ENCODE results near the gene ZNF205. TPM values are rescaled to one million over a fixed set of nuclear protein-coding genes. Genes with fewer than 3 reads are reported as not detected.
"Not testable (repeated sequence)": the region's sequence is repeated elsewhere in the genome, so short reads cannot be mapped to it uniquely, and the experiment has no call there.

ZNF205 gene
- total RNA-seq, 1 experiment from 2014 or later = 21.3 TPM

- DNase-seq (ENCODE audit: low spot score) = peak; percentile 97
- in situ Hi-C loops (cut with HindIII; ENCODE audit: low sequenced_read_pairs) = no loop called here
Measured at GRCh38 chr16:3123986-3124886, 11.8 kb downstream of the ZNF205 start.

GRCh38 chr16:3127745-3128144 lies 15.4 kb downstream of the ZNF205 start:
- in situ Hi-C loops (cut with HindIII; ENCODE audit: low sequenced_read_pairs) = no loop called here
- peak; percentile 84 for DNase-seq (ENCODE audit: low spot score)

GRCh38 chr16:3129137-3130131 lies 17.0 kb downstream of the ZNF205 start:
- in situ Hi-C loops (cut with HindIII; ENCODE audit: low sequenced_read_pairs) = no loop called here
- DNase-seq (ENCODE audit: low spot score) = peak; percentile 95

GRCh38 chr16:3131755-3132377 lies 19.5 kb downstream of the ZNF205 start:
- in situ Hi-C loops (cut with HindIII; ENCODE audit: low sequenced_read_pairs) = no loop called here
- DNase-seq (ENCODE audit: low spot score) = no peak

GRCh38 chr16:3133844-3134243 lies 21.5 kb downstream of the ZNF205 start:
- in situ Hi-C loops (cut with HindIII; ENCODE audit: low sequenced_read_pairs) = no loop called here
- DNase-seq (ENCODE audit: low spot score) = no peak

GRCh38 chr16:3134338-3135125 lies 22.1 kb downstream of the ZNF205 start, which contains the start of gene ZNF213:
Gene ZNF213 (plus strand): TSS chr16:3135029. CDS start chr16:3137281, 2,252 bp downstream.
- in situ Hi-C loops (cut with HindIII; ENCODE audit: low sequenced_read_pairs) = no loop called here
- DNase-seq (ENCODE audit: low spot score) = peak; percentile 99

GRCh38 chr16:3135126-3135715 lies 22.8 kb downstream of the ZNF205 start:
- no peak for DNase-seq (ENCODE audit: low spot score)
- in situ Hi-C loops (cut with HindIII; ENCODE audit: low sequenced_read_pairs) = no loop called here

GRCh38 chr16:3137267-3137666 lies 24.9 kb downstream of the ZNF205 start:
- DNase-seq (ENCODE audit: low spot score) = no peak
- in situ Hi-C loops (cut with HindIII; ENCODE audit: low sequenced_read_pairs) = no loop called here

- in situ Hi-C loops (cut with HindIII; ENCODE audit: low sequenced_read_pairs) = no loop called here
- DNase-seq (ENCODE audit: low spot score) = no peak
Measured at GRCh38 chr16:3138342-3138741, 26.0 kb downstream of the ZNF205 start.

GRCh38 chr16:3138823-3139426 lies 26.5 kb downstream of the ZNF205 start:
- in situ Hi-C loops (cut with HindIII; ENCODE audit: low sequenced_read_pairs) = no loop called here
- no peak for DNase-seq (ENCODE audit: low spot score)

GRCh38 chr16:3139561-3139960 lies 27.2 kb downstream of the ZNF205 start:
- DNase-seq (ENCODE audit: low spot score); in situ Hi-C loops (cut with HindIII; ENCODE audit: low sequenced_read_pairs): not testable (repeated sequence)

- DNase-seq (ENCODE audit: low spot score) = no peak
- in situ Hi-C loops (cut with HindIII; ENCODE audit: low sequenced_read_pairs) = no loop called here
Measured at GRCh38 chr16:3140603-3141427, 28.4 kb downstream of the ZNF205 start.

GRCh38 chr16:3141781-3142311 lies 29.5 kb downstream of the ZNF205 start:
- in situ Hi-C loops (cut with HindIII; ENCODE audit: low sequenced_read_pairs) = no loop called here
- no peak for DNase-seq (ENCODE audit: low spot score)

GRCh38 chr16:3142327-3142726 lies 29.9 kb downstream of the ZNF205 start:
- in situ Hi-C loops (cut with HindIII; ENCODE audit: low sequenced_read_pairs) = no loop called here
- no peak for DNase-seq (ENCODE audit: low spot score)

GRCh38 chr16:3142770-3143169 lies 30.4 kb downstream of the ZNF205 start:
- in situ Hi-C loops (cut with HindIII; ENCODE audit: low sequenced_read_pairs) = no loop called here
- no peak for DNase-seq (ENCODE audit: low spot score)

- DNase-seq (ENCODE audit: low spot score) = no peak
- in situ Hi-C loops (cut with HindIII; ENCODE audit: low sequenced_read_pairs) = no loop called here
Measured at GRCh38 chr16:3143189-3143588, 30.8 kb downstream of the ZNF205 start.

Data from G401 (cell line).